Right ventricle myocardium inferior (tissue), 1 donor: Measurements from ENCODE around the gene PDP2. TPM values are rescaled to one million over a fixed set of nuclear protein-coding genes. Genes with fewer than 3 reads are reported as not detected.

Experiments used
- ATAC-seq: fragments of 200-7000 bp; cut with Tn5 transposase; one replicate; pipeline ENCODE4 v1.9.1; 2020; ENCODE audit warnings: mild to moderate bottlenecking, moderate library complexity
- DNase-seq: peaks from one replicate; pipeline ENCODE4 v3.0.0; 2021; ENCODE audit errors: missing footprints
- intact Hi-C: fragments of 100-400 bp; cut with DNase I; formaldehyde crosslinking; loops from one replicate; pipeline ENCODE4 v1.11.0; 2022
- total RNA-seq: library from RNA; stranded (reverse); fragmentation: NEBNext Ultra II Directional; extraction: Animal tissue kit (Norgen Biotek cat#: 25700); gene quantifications from one replicate; pipeline ENCODE4 v1.2.1, GENCODE V29; 2021
- donor health status: DM: no; HTN: yes; CAD: no; lungs with severe emphysema.

PDP2 gene
- total RNA-seq, 1 donor from 2014 or later, result 3.1 TPM

DNA sequence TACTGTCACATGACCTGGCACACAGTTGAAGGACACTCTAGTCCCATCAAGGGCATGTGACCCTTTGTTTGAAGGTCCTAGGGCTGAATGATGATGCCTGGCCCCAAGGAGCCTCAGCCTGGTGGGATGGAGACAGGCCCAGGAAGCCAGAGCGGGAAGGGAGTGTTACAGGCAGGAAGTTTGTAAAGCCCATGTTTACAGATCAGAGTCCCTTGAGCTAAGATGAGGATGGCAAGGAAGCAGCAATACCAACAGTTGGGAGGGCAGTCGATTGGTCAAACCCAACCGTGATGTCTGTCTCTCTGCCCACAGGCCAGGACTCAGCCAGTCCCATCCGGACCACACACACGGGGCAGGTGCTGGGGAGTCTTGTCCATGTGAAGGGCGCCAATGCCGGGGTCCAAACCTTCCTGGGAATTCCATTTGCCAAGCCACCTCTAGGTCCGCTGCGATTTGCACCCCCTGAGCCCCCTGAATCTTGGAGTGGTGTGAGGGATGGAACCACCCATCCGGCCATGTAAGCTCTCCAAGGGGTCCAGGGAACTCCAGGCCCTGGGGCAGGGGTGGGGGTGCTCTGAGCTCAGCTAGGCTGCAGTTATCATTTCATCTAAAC lies 57.5 kb downstream of the PDP2 start:
- ATAC-seq (no peak), DNase-seq (no peak)
- intact Hi-C loops, result loop anchor here (5.0 kb wide), 1 partner anchor 36 kb away; no protein-coding TSS in a partner anchor

GRCh38 chr16:66939366-66939765 lies 59.1 kb downstream of the PDP2 start:
- DNase-seq, result no peak
- ATAC-seq, result no peak
- intact Hi-C loops, result loop anchor here (5.0 kb wide), 1 partner anchor 37 kb away; no protein-coding TSS in a partner anchor

DNA sequence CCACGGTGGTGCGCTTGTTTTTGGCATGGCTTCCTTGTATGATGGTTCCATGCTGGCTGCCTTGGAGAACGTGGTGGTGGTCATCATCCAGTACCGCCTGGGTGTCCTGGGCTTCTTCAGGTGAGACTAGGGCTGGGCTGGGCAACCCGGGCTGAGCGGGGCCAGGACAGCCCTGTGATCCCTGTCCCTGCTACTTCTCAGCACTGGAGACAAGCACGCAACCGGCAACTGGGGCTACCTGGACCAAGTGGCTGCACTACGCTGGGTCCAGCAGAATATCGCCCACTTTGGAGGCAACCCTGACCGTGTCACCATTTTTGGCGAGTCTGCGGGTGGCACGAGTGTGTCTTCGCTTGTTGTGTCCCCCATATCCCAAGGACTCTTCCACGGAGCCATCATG lies 59.9 kb downstream of the PDP2 start:
- DNase-seq (no peak), ATAC-seq (no peak)
- intact Hi-C loops, result loop anchor here (10.0 kb wide), 1 partner anchor 455 kb away; the partner anchor contains the start of gene TPPP3

Other genes with a start within 250 kb of the PDP2 start
- gene CMTM4, start 183.8 kb upstream of the PDP2 start, total RNA-seq, result 10.9 TPM
- 76.6 TPM for gene DYNC1LI2, start 128.9 kb upstream of the PDP2 start, total RNA-seq
- not detected for gene TERB1, start 78.9 kb upstream of the PDP2 start, total RNA-seq
- gene NAE1, start 49.5 kb upstream of the PDP2 start, total RNA-seq, result 32.4 TPM
- gene CA7, start 36.1 kb upstream of the PDP2 start, total RNA-seq, result not detected
- 0.16 TPM for gene CDH16, start 38.4 kb downstream of the PDP2 start, total RNA-seq
- 84.3 TPM for gene RRAD, start 45.0 kb downstream of the PDP2 start, total RNA-seq
- gene CIAO2B, start 53.9 kb downstream of the PDP2 start, total RNA-seq, result 127 TPM
- 126 TPM for gene CES2, start 55.0 kb downstream of the PDP2 start, total RNA-seq
- gene CES3, start 80.8 kb downstream of the PDP2 start, total RNA-seq, result 0.78 TPM
- gene CES4A, start 108.1 kb downstream of the PDP2 start, total RNA-seq, result 4.6 TPM
- 22.0 TPM for gene CBFB, start 148.6 kb downstream of the PDP2 start, total RNA-seq
- gene PHAF1, start 229.4 kb downstream of the PDP2 start, total RNA-seq, result 10.8 TPM